HL-60 (cell line): ENCODE results near the gene CAB39L.

ENCODE experiments used
- DNase-seq, 2 experiments: peaks; one replicate each; pipeline ENCODE4 v3.0.0-alpha.2; 2010 to 2020; ENCODE audit warnings: low read depth in 1 of 2, low spot score in 1 of 2
- H3K27ac ChIP-seq: fragments of 250-450 bp; sonication (Bioruptor Pico); replicated peaks from 2 replicates; pipeline ENCODE4 v1.5.1; 2020; ENCODE audit warnings: mild to moderate bottlenecking, moderate library complexity
- H3K27me3 ChIP-seq: fragments of 250-450 bp; sonication (Bioruptor Pico); 2 replicates; pipeline ENCODE4 v1.5.1; 2021; ENCODE audit warnings: mild to moderate bottlenecking, moderate library complexity; ENCODE audit not compliant: insufficient read depth, poor library complexity, severe bottlenecking
- H3K4me3 ChIP-seq: replicated peaks from 2 replicates; pipeline ENCODE4 v1.5.1; 2011; ENCODE audit warnings: mild to moderate bottlenecking, control low read depth, low read length; ENCODE audit not compliant: insufficient read depth
- CTCF ChIP-seq: IDR thresholded peaks from one replicate; pipeline ENCODE4 v1.5.1; 2011; ENCODE audit warnings: low read length, control low read depth, inconsistent platforms; ENCODE audit not compliant: insufficient read depth
- GABPA ChIP-seq: IDR thresholded peaks from 2 replicates; pipeline ENCODE4 v1.6.1; 2012; ENCODE audit warnings: low read depth
- POLR2AphosphoS5 ChIP-seq: IDR thresholded peaks from 2 replicates; pipeline ENCODE4 v1.6.1; 2012; ENCODE audit warnings: low read depth
- REST ChIP-seq: IDR thresholded peaks from 2 replicates; pipeline ENCODE4 v1.6.1; 2012; ENCODE audit warnings: low read depth; ENCODE audit not compliant: insufficient replicate concordance
- SPI1 ChIP-seq: IDR thresholded peaks from 2 replicates; pipeline ENCODE4 v1.6.1; 2012; ENCODE audit warnings: low read depth, mild to moderate bottlenecking, borderline replicate concordance
- long read RNA-seq: library from polyadenylated mRNA; unstranded; transcript quantifications from one replicate; pipeline ENCODE4 v2.0.0, GENCODE V29; 2020

The CAB39L gene
- long read RNA-seq, transcript CAB39L-205 (11 exons, 2,416 nt), result major isoform, 15 of 41 reads
- long read RNA-seq, transcript CAB39L-202 (9 exons, 3,676 nt), result minor isoform, 13 of 41 reads
- long read RNA-seq, partial matches to known transcripts, result 3 of 41 reads
- long read RNA-seq, other reads (novel, unspliced or antisense), result 10 of 41 reads

GRCh38 chr13:49443704-49444523 is at the start of gene CAB39L, which contains the start of gene SETDB2:
TSS of gene CAB39L (minus strand) at chr13:49444064. CDS start at chr13:49382910, 61,154 bp downstream.
TSS of gene SETDB2 (plus strand) at chr13:49444274. CDS start at chr13:49451894, 7,620 bp downstream.
- Histone ChIP-seq H3K27ac (peak within 1 kb of the TSS; percentile 94), H3K4me3 (peak within 1 kb of the TSS; percentile 81), H3K27me3 (no peaks in the 10 kb centered on the region)
- TF ChIP-seq GABPA, result peak; percentile 48
- no peak for TF ChIP-seq CTCF
- TF ChIP-seq SPI1, result no peak; the same call in 1 of the 2 replicates
- peak; percentile 51 for TF ChIP-seq REST
- TF ChIP-seq POLR2AphosphoS5, result peak; percentile 99
- peak; percentile 97 to 100 for DNase-seq

- Histone ChIP-seq H3K27ac (no peak overlapping the region), H3K27me3 (no peaks in the 10 kb centered on the region), H3K4me3 (no peak overlapping the region)
- DNase-seq, result no peak
- no peak for TF ChIP-seq CTCF
- TF ChIP-seq SPI1, result no peak
- no peak for TF ChIP-seq GABPA
- no peak for TF ChIP-seq REST
- no peak for TF ChIP-seq POLR2AphosphoS5
These were observed 44.7 kb upstream of the CAB39L start for GRCh38 chr13:49488563-49488962.

GRCh38 chr13:49481788-49482187 is 37.9 kb upstream of the CAB39L start:
- H3K27me3 ChIP-seq, result no peaks in the 10 kb centered on the region
- no peak overlapping the region for H3K4me3 ChIP-seq
- H3K27ac ChIP-seq, result no peak overlapping the region
- DNase-seq, result no peak
- no peak for TF ChIP-seq GABPA
- no peak for TF ChIP-seq SPI1
- TF ChIP-seq CTCF, result no peak
- TF ChIP-seq POLR2AphosphoS5, result no peak
- TF ChIP-seq REST, result no peak
